Cardiac fibroblast (primary cell): ENCODE measurements around the gene OR10G8.

Experiments
- DNase-seq, 2 donors: peaks; one replicate each; pipeline versions ENCODE4 v3.0.0 to v3.0.0-alpha.2; 2010; ENCODE audit warnings: low read depth in 2 of 2
- H3K4me3 ChIP-seq, 2 donors: replicated peaks in 1 of 2; 1 replicate in 1 of 2; 2 replicates in 1 of 2; pipeline ENCODE4 v1.5.1; 2011; ENCODE audit warnings: low read depth in 2 of 2, low read length in 2 of 2, mild to moderate bottlenecking in 2 of 2, moderate library complexity in 1 of 2
- CTCF ChIP-seq: IDR thresholded peaks from one replicate; pipeline ENCODE4 v1.5.1; 2011; ENCODE audit warnings: low read depth, mild to moderate bottlenecking, low read length, inconsistent platforms

The OR10G8 gene

GRCh38 chr11:124069429-124070401, 43.1 kb downstream of the OR10G8 start:
- peak; percentile 77 for TF ChIP-seq CTCF
- peak overlapping the region; percentile 31 for H3K4me3 ChIP-seq
- peak; percentile 65 to 74 for DNase-seq

GRCh38 chr11:124070915-124071622, 44.5 kb downstream of the OR10G8 start:
- peak; percentile 62 for TF ChIP-seq CTCF
- H3K4me3 ChIP-seq, result no peak overlapping the region
- peak; percentile 90 to 91 for DNase-seq

GRCh38 chr11:124071623-124071948, 45.0 kb downstream of the OR10G8 start:
- DNase-seq, result no peak
- H3K4me3 ChIP-seq, result no peak overlapping the region
- TF ChIP-seq CTCF, result no peak

GRCh38 chr11:124072147-124072546, 45.5 kb downstream of the OR10G8 start:
- H3K4me3 ChIP-seq, result no peak overlapping the region
- TF ChIP-seq CTCF, result no peak
- DNase-seq, result no peak

GRCh38 chr11:124074554-124074953, 48.0 kb downstream of the OR10G8 start:
- H3K4me3 ChIP-seq, result no peak overlapping the region
- no peak for DNase-seq
- TF ChIP-seq CTCF, result no peak

- no peak for TF ChIP-seq CTCF
- no peak for DNase-seq
- no peak overlapping the region for H3K4me3 ChIP-seq
Observed at GRCh38 chr11:124075492-124075840, 48.9 kb downstream of the OR10G8 start.
